HG03045 (cell line): Measurements from ENCODE around the gene MIOX.

Experiments
- ATAC-seq: cut with Tn5 transposase; IDR thresholded peaks from one replicate; pipeline ENCODE4 v1.9.1; 2021; ENCODE audit warnings: mild to moderate bottlenecking, moderate library complexity; ENCODE audit not compliant: unreplicated experiment

The MIOX gene

DNA sequence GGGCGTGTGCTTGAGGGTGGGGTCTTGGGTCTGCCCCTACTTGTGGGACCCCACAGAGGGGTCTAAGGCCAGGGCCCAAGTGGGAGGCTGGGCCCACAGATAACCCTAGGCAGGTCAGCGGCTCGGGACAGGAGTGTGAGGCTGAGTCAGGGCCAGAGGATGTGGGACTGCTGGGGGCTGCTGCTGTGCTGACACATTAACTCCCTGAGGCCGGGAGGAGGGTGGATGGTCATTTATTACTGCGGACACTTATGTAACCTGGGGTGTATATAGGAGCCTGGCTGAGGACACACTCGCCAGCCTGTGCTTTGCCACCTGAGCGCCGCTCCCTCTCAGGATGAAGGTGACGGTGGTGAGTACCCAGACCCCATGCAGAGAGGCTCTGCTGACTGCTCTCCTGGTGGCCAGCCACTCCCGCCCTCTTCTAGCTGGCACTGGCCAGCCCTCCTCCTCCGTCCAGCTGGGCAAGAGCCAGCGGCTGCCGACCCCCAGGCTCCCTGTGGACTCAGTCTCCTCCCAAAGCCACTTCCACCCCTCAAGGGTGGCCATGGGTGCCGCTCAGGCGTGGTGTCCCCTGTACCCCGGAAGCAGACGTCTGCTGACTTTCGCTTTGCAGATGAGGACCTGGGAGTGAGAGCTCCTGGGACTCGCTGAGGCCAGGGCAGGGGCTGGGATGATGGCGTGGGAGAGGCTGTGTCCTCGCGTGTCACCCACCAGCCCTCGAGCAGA is at the start of gene MIOX:
TSS of gene MIOX (plus strand) at position 299 of the 729 bp plus-strand sequence. CDS start at position 338, 39 bp downstream.
- ATAC-seq, result no peak

- no peak for ATAC-seq
Observed at GRCh38 chr22:50437511-50438304, 49.0 kb upstream of the MIOX start.

- no peak for ATAC-seq
Observed at GRCh38 chr22:50438305-50439275, 48.1 kb upstream of the MIOX start.

DNA sequence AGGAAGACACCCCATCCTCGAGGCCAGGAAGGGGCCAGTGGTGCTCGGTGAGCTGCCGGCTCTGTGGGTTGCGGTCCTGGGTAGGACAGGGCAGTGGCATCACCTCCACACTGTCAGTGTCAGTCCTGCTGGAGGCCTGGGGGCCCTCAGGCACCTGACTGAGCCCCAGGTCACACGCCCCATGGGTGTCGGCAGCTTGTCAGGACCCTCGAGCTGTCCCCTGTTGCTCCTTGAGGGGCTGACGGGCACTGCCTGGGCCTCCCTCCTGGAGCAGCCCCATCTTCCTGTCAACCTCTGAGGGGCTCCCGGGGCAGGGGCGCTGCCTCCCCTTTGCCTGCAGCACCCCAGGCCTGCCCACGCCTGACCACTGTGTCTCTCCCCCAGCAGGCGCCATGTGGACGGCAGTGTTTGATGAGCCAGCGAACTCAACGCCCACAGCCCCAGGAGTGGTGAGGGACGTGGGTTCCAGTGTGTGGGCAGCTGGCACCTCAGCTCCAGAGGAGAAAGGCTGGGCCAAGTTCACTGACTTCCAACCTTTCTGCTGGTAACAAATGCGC is 47.3 kb upstream of the MIOX start:
- ATAC-seq, result no peak

- ATAC-seq, result no peak
Observed at GRCh38 chr22:50439871-50440331, 46.8 kb upstream of the MIOX start.

GRCh38 chr22:50440544-50441249 is 46.0 kb upstream of the MIOX start:
- no peak for ATAC-seq

- no peak for ATAC-seq
Observed at GRCh38 chr22:50441428-50441993, 45.1 kb upstream of the MIOX start.

- no peak for ATAC-seq
Observed at GRCh38 chr22:50443197-50443596, 43.5 kb upstream of the MIOX start.

- ATAC-seq, result no peak
Observed at GRCh38 chr22:50443801-50444625, 42.6 kb upstream of the MIOX start.

DNA sequence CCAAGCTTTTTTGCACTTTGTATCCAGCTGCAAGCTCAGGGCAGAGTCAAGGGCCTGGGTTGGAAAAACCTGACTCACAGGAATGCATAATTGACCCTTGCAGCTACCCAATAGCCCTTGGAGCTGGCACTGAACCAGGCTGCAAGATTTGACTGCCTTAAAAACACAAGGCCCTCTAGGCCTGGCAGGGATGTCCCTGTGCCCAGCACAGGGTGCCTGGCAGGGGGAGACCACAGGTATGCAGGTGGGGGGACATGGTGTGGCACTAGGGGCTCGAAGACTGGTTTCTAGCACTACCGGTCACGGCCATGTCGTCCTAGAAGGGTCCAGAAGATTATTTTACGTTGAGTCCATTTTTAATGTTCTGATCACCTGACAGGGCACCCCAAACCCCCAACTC is 42.0 kb upstream of the MIOX start:
- no peak for ATAC-seq

- ATAC-seq, result no peak
Observed at GRCh38 chr22:50445071-50445879, 41.4 kb upstream of the MIOX start.

- ATAC-seq, result no peak
Observed at GRCh38 chr22:50445880-50446707, 40.6 kb upstream of the MIOX start.

- ATAC-seq, result no peak
Observed at GRCh38 chr22:50446708-50447575, 39.7 kb upstream of the MIOX start.

- no peak for ATAC-seq
Observed at GRCh38 chr22:50447576-50448551, 38.8 kb upstream of the MIOX start.

GRCh38 chr22:50452649-50453048 is 34.0 kb upstream of the MIOX start:
- ATAC-seq, result no peak
